IMR-90 (cell line): ENCODE data around the gene DDHD1. TPM values are rescaled to one million over a fixed set of nuclear protein-coding genes. Genes with fewer than 3 reads are reported as not detected.

Experiments used
- ATAC-seq: fragments of 200-7000 bp; cut with Tn5 transposase; 2 replicates; pipeline ENCODE4 v1.9.1; 2020; ENCODE audit warnings: low read depth, mild to moderate bottlenecking, moderate library complexity
- BruUV-seq: library from RNA; stranded (reverse); fragments of 400-500 nt; replicated peaks from 2 replicates; lab custom pipeline; 2021; lab: Mats Ljungman, UMichigan
- CTCF ChIA-PET: fragments of 300-600 bp; formaldehyde crosslinking; extraction: SDS; loops from one replicate; lab custom pipeline; 2021; ENCODE audit warnings: antibody characterized with exemption; lab: Yijun Ruan, JAX
- POLR2A ChIA-PET: fragments of 300-600 bp; sonication (Branson Sonifier 250); formaldehyde crosslinking; loops from one replicate; lab custom pipeline; 2022; ENCODE audit warnings: antibody characterized with exemption; ENCODE audit not compliant: unreplicated experiment; lab: Charles Lee
- DNase-seq: peaks from one replicate; pipeline ENCODE4 v3.0.0; 2013
- H2AFZ ChIP-seq: replicated peaks from 2 replicates; pipeline ENCODE3; 2013; ENCODE audit warnings: low read length, mild to moderate bottlenecking; ENCODE audit not compliant: poor library complexity
- H2AK5ac ChIP-seq: 2 replicates; pipeline ENCODE4 v1.6.1; 2013; ENCODE audit warnings: low read depth, low read length, inconsistent platforms
- H2AK9ac ChIP-seq: replicated peaks from 2 replicates; pipeline ENCODE3; 2013; ENCODE audit warnings: mild to moderate bottlenecking, low read depth, low read length, moderate library complexity; ENCODE audit not compliant: poor library complexity
- H2BK120ac ChIP-seq: 2 replicates; pipeline ENCODE4 v1.6.1; 2013; ENCODE audit warnings: low read depth, low read length, inconsistent platforms
- H2BK15ac ChIP-seq: 3 replicates; pipeline ENCODE4 v1.6.1; 2013; ENCODE audit warnings: low read depth, low read length, inconsistent platforms
- H2BK20ac ChIP-seq: 2 replicates; pipeline ENCODE4 v1.6.1; 2013; ENCODE audit warnings: low read depth, mild to moderate bottlenecking, inconsistent platforms, low read length, moderate library complexity
- H2BK5ac ChIP-seq: 2 replicates; pipeline ENCODE4 v1.6.1; 2013; ENCODE audit warnings: mild to moderate bottlenecking, low read depth, low read length, inconsistent platforms; ENCODE audit not compliant: poor library complexity, severe bottlenecking
- H3K14ac ChIP-seq: replicated peaks from 2 replicates; pipeline ENCODE4 v1.6.1; 2013; ENCODE audit warnings: low read depth, low read length, inconsistent platforms
- H3K18ac ChIP-seq: 2 replicates; pipeline ENCODE4 v1.6.1; 2013; ENCODE audit warnings: low read depth, low read length, control low read depth
- H3K23ac ChIP-seq: 2 replicates; pipeline ENCODE4 v1.6.1; 2013; ENCODE audit warnings: low read depth, low read length, inconsistent platforms
- H3K27ac ChIP-seq: 2 replicates; pipeline ENCODE4 v1.5.1; 2013; ENCODE audit warnings: mild to moderate bottlenecking, control low read depth, low read length; ENCODE audit not compliant: insufficient read depth
- H3K27me3 ChIP-seq: 2 replicates; pipeline ENCODE4 v1.6.1; 2013; ENCODE audit warnings: low read length; ENCODE audit not compliant: control insufficient read depth, insufficient read depth
- H3K36me3 ChIP-seq: 2 replicates; pipeline ENCODE4 v1.6.1; 2013; ENCODE audit warnings: low read length, mixed read lengths; ENCODE audit not compliant: control insufficient read depth, insufficient read depth
- H3K4ac ChIP-seq: 2 replicates; pipeline ENCODE4 v1.6.1; 2013; ENCODE audit warnings: low read depth, low read length, inconsistent platforms
- H3K4me1 ChIP-seq: 2 replicates; pipeline ENCODE4 v1.6.1; 2013; ENCODE audit warnings: low read length, mixed read lengths; ENCODE audit not compliant: control insufficient read depth, insufficient read depth
- H3K4me2 ChIP-seq: 2 replicates; pipeline ENCODE4 v1.6.1; 2013; ENCODE audit warnings: low read depth, mild to moderate bottlenecking, control low read depth, low read length, moderate library complexity
- H3K4me3 ChIP-seq: 2 replicates; pipeline ENCODE4 v1.5.1; 2013; ENCODE audit warnings: low read depth, mild to moderate bottlenecking, control low read depth, low read length, moderate library complexity; ENCODE audit not compliant: insufficient read depth
- H3K56ac ChIP-seq: 2 replicates; pipeline ENCODE4 v1.6.1; 2013; ENCODE audit warnings: low read length, inconsistent platforms; ENCODE audit not compliant: insufficient read depth; ENCODE audit errors: extremely low read depth
- H3K79me1 ChIP-seq, 2 experiments: 2 replicates each; pipeline ENCODE4 v1.6.1; 2013; ENCODE audit warnings: low read length in 2 of 2, inconsistent platforms in 1 of 2, low read depth in 1 of 2
- H3K9ac ChIP-seq: 2 replicates; pipeline ENCODE4 v1.6.1; 2013; ENCODE audit warnings: low read depth, low read length, control low read depth
- H3K9me1 ChIP-seq: 2 replicates; pipeline ENCODE4 v1.6.1; 2013; ENCODE audit warnings: low read length, inconsistent platforms; ENCODE audit not compliant: insufficient read depth
- H3K9me3 ChIP-seq: 2 replicates; pipeline ENCODE4 v1.6.1; 2013; ENCODE audit warnings: low read length; ENCODE audit not compliant: control insufficient read depth, insufficient read depth
- H4K20me1 ChIP-seq: 2 replicates; pipeline ENCODE4 v1.6.1; 2013; ENCODE audit warnings: low read length, inconsistent platforms; ENCODE audit not compliant: insufficient read depth
- H4K5ac ChIP-seq: 2 replicates; pipeline ENCODE4 v1.6.1; 2013; ENCODE audit warnings: mild to moderate bottlenecking, low read depth, low read length, control low read depth
- H4K8ac ChIP-seq, 2 experiments: 2 replicates each; pipeline ENCODE4 v1.6.1; 2013; ENCODE audit warnings: low read depth in 2 of 2, low read length in 2 of 2, control low read depth in 1 of 2, inconsistent platforms in 1 of 2
- H4K91ac ChIP-seq: 2 replicates; pipeline ENCODE4 v1.6.1; 2013; ENCODE audit warnings: low read depth, low read length, inconsistent platforms; ENCODE audit not compliant: insufficient read depth
- BHLHE40 ChIP-seq: fragments of 150-350 bp; IDR thresholded peaks from 2 replicates; pipeline ENCODE4 v1.6.1; 2016; ENCODE audit warnings: mild to moderate bottlenecking, low read depth, low read length
- CEBPB ChIP-seq: IDR thresholded peaks from 2 replicates; pipeline ENCODE4 v1.6.1; 2012; ENCODE audit warnings: low read depth, low read length, improper control_type of control experiment
- CHD1 ChIP-seq: IDR thresholded peaks from 2 replicates; pipeline ENCODE4 v1.6.1; 2012; ENCODE audit warnings: low read depth, low read length, improper control_type of control experiment
- CTCF ChIP-seq: conservative IDR thresholded peaks from 2 replicates; pipeline ENCODE4 v1.5.1; 2012; ENCODE audit warnings: mild to moderate bottlenecking, low read depth, low read length, improper control_type of control experiment
- ELK1 ChIP-seq: fragments of 150-350 bp; IDR thresholded peaks from 2 replicates; pipeline ENCODE4 v1.6.1; 2016; ENCODE audit warnings: low read depth, mild to moderate bottlenecking, low read length, moderate library complexity, borderline replicate concordance
- FOS ChIP-seq: fragments of 150-350 bp; IDR thresholded peaks from 2 replicates; pipeline ENCODE4 v1.6.1; 2016; ENCODE audit warnings: low read depth, low read length
- MAFK ChIP-seq: IDR thresholded peaks from 2 replicates; pipeline ENCODE4 v1.6.1; 2012; ENCODE audit warnings: low read depth, low read length, improper control_type of control experiment
- MXI1 ChIP-seq: IDR thresholded peaks from 2 replicates; pipeline ENCODE4 v1.6.1; 2012; ENCODE audit warnings: low read depth, mild to moderate bottlenecking, low read length, moderate library complexity, borderline replicate concordance
- NFE2L2 ChIP-seq: fragments of 150-350 bp; IDR thresholded peaks from 2 replicates; pipeline ENCODE4 v1.6.1; 2016; ENCODE audit warnings: low read depth, mild to moderate bottlenecking, low read length
- RAD21 ChIP-seq: IDR thresholded peaks from 2 replicates; pipeline ENCODE4 v1.6.1; 2012; ENCODE audit warnings: low read length, improper control_type of control experiment
- RCOR1 ChIP-seq: IDR thresholded peaks from 2 replicates; pipeline ENCODE4 v1.6.1; 2012; ENCODE audit warnings: mild to moderate bottlenecking, low read length, improper control_type of control experiment; ENCODE audit not compliant: insufficient replicate concordance
- RFX5 ChIP-seq: IDR thresholded peaks from 2 replicates; pipeline ENCODE4 v1.8.0; 2012; ENCODE audit warnings: low read depth, mild to moderate bottlenecking, low read length, moderate library complexity
- SMC3 ChIP-seq: fragments of 150-350 bp; IDR thresholded peaks from 2 replicates; pipeline ENCODE4 v1.6.1; 2016; ENCODE audit warnings: low read depth, mild to moderate bottlenecking, antibody characterized with exemption, low read length, moderate library complexity
- USF2 ChIP-seq: fragments of 150-350 bp; IDR thresholded peaks from 2 replicates; pipeline ENCODE4 v1.6.1; 2017; ENCODE audit warnings: mild to moderate bottlenecking, antibody characterized with exemption, low read length, low read depth
- WGBS, 2 experiments: methylation state at CpG; one replicate each; pipeline versions ENCODE4 v1.1.5 to v1.1.7; 2013; ENCODE audit warnings: missing lambda C conversion rate in 2 of 2; ENCODE audit not compliant: insufficient read length in 1 of 2; ENCODE audit errors: extremely low coverage in 2 of 2; 5-methylcytosine and 5-hydroxymethylcytosine counted together
- dilution Hi-C: fragments of 300-500 bp; cut with HindIII; formaldehyde crosslinking; loops from one replicate; pipeline ENCODE4 v1.14.3; 2018; ENCODE audit warnings: low sequenced_read_pairs; ENCODE audit not compliant: unreplicated experiment
- in situ Hi-C: fragments of 300-500 bp; cut with MboI; formaldehyde crosslinking; loops from 3 replicates; pipeline ENCODE4 v1.14.3; 2019; ENCODE audit warnings: low sequenced_read_pairs, inconsistent platforms, mixed read lengths
- intact Hi-C: fragments of 100-400 bp; cut with micrococcal nuclease; formaldehyde crosslinking; loops from 2 replicates; pipeline ENCODE4 v1.10.0; 2022
- polyA plus RNA-seq, 3 experiments: library from polyadenylated mRNA; depleted of rRNA; stranded (reverse); fragments of >200 nt; gene quantifications; 2 replicates each; pipeline ENCODE4 v1.2.3, GENCODE V29; 2012; ENCODE audit warnings: low replicate concordance in 1 of 3
- total RNA-seq: library from RNA; depleted of rRNA; stranded (reverse); fragments of >200 nt; gene quantifications from 2 replicates; pipeline ENCODE4 v1.2.3, GENCODE V29; 2012

Gene DDHD1
- total and polyA plus RNA-seq, 2 of the 4 experiments (the other 2 are of a cell fraction), result 4.5 to 9.0 TPM

GRCh38 chr14:53109105-53110041 lies 43.8 kb downstream of the DDHD1 start:
- no peak overlapping the region for H4K91ac ChIP-seq
- H3K14ac ChIP-seq, result no peak overlapping the region
- no peak overlapping the region for H3K4me2 ChIP-seq
- DNase-seq (no peak), ATAC-seq (no peak)
- no peaks in the 10 kb centered on the region for H3K27me3 ChIP-seq
- no peak overlapping the region for H4K8ac ChIP-seq
- H2BK5ac ChIP-seq, result no peak overlapping the region
- no peaks in the 10 kb centered on the region for H3K4me1 ChIP-seq
- H3K56ac ChIP-seq, result no peak overlapping the region
- no peak overlapping the region for H2AFZ ChIP-seq
- H2BK20ac ChIP-seq, result no peak overlapping the region
- dilution Hi-C loops (no loop called here), intact Hi-C loops (no loop called here), in situ Hi-C loops (no loop called here)
- no peak overlapping the region for H3K27ac ChIP-seq
- no CpG with 5 or more reads among the region's 5 CpGs for WGBS, 2 experiments
- H2AK5ac ChIP-seq, result no peak overlapping the region
- no peak overlapping the region for H3K4me3 ChIP-seq
- H3K9ac ChIP-seq, result no peak overlapping the region
- no peak overlapping the region for H2BK120ac ChIP-seq
- H4K5ac ChIP-seq, result no peak overlapping the region
- H2AK9ac ChIP-seq, result no peak overlapping the region
- no peak overlapping the region for H2BK15ac ChIP-seq
- no peaks in the 10 kb centered on the region for H4K20me1 ChIP-seq
- ChIA-PET POLR2A (no interaction called here), CTCF (interaction anchor here (1.4 kb wide), 1 partner anchor 16 kb away, joined by 3 read pairs; no protein-coding TSS in a partner anchor)
- no peak overlapping the region for H3K23ac ChIP-seq
- no peaks in the 10 kb centered on the region for H3K9me1 ChIP-seq
- H3K4ac ChIP-seq, result no peak overlapping the region
- no peaks in the 10 kb centered on the region for H3K9me3 ChIP-seq
- BruUV-seq, result no TSS peak
- no peak overlapping the region for H3K18ac ChIP-seq
- no peaks in the 10 kb centered on the region for H3K36me3 ChIP-seq
- H3K79me1 ChIP-seq, result peaks cover 0 to 15% of the 10 kb centered on the region in 2 experiments; a peak in 1 of 4 replicates
- no peak for TF ChIP-seq CEBPB
- no peak for TF ChIP-seq BHLHE40
- no peak for TF ChIP-seq ELK1
- TF ChIP-seq USF2, result no peak
- no peak for TF ChIP-seq FOS
- no peak for TF ChIP-seq MAFK
- no peak for TF ChIP-seq CTCF
- no peak for TF ChIP-seq CHD1
- TF ChIP-seq RFX5, result no peak
- TF ChIP-seq NFE2L2, result no peak
- TF ChIP-seq SMC3, result no peak
- no peak for TF ChIP-seq RCOR1
- TF ChIP-seq RAD21, result no peak
- TF ChIP-seq MXI1, result no peak
